ENCODE measurements around the gene DUT. TPM values are rescaled to one million over a fixed set of nuclear protein-coding genes. Genes with fewer than 3 reads are reported as not detected.

DUT gene
- total and polyA plus RNA-seq, 8 donors: 23.9 to 78.8 (median 31.6) TPM

DNA sequence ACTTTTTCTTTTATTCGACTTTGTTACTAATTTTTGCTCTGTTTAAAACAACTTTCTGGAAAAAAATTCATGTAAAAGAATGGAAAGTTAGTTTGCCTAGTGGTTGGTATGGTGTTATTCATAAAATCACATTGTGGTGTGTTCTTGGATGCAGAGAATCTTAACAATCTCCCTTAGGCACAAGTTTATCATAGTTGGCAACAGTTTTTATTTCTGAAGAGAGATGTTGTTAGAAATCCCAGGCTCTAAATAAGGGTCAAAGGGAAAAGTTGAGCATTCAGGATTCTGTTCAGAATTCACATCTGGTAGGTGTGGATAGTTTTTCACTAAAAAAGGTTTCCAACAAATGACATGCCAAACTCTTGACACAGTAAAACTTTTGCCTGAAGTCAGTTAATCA lies 6.4 kb downstream of the DUT start:
- peaks cover 0 to 14% (median 0%) of the 10 kb centered on the region in 3 donors for H3K36me3 ChIP-seq
- intact Hi-C loops (cut with DNase I): no loop called here
- DNase-seq (no peak), FAIRE-seq (no peak), ATAC-seq (no peak)
- H3K4me1 ChIP-seq: no peaks in the 10 kb centered on the region
- H3K27ac ChIP-seq: no peak overlapping the region
- no peak for TF ChIP-seq CTCF (IDR thresholded peaks at IDR 0.05)
- 67 to 82% methylated on average over 1 of the region's 1 CpG for WGBS, 2 donors
- no peaks in the 10 kb centered on the region for H3K9me3 ChIP-seq
- no peak overlapping the region for H3K4me3 ChIP-seq
- H3K27me3 ChIP-seq: no peaks in the 10 kb centered on the region

DNA sequence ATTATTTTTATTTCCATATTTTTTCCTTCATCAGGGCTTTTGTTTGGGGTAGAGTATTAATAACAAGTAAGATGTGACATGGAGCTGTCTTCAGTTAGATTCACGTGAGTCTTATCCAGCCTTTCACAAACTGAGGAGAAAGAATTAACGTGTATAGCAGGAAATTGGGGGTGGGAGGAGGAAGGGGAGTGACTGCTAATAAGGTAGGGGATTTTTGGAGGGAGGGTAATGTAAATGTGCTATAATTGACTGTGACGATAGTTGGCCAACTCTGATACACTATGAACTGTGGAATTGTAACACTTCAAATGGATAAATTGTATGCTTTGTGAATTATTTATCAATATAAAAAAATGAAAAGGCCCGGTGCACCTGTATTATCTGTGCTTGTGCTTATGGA lies 8.9 kb downstream of the DUT start:
- Histone ChIP-seq H3K4me3 (no peak overlapping the region), H3K27ac (no peak overlapping the region), H3K27me3 (no peaks in the 10 kb centered on the region), H3K9me3 (no peaks in the 10 kb centered on the region), H3K36me3 (peaks cover 0 to 6% (median 0%) of the 10 kb centered on the region in 3 donors), H3K4me1 (no peaks in the 10 kb centered on the region)
- FAIRE-seq (no peak), DNase-seq (no peak), ATAC-seq (no peak)
- no peak for TF ChIP-seq CTCF (IDR thresholded peaks at IDR 0.05)
- WGBS, 2 donors: 86% methylated on average over 4 of the region's 4 CpGs
- intact Hi-C loops (cut with DNase I): no loop called here

- no peak for DNase-seq
- 89 to 94% methylated on average over 6 of the region's 6 CpGs for WGBS, 2 donors
- Histone ChIP-seq H3K27ac (no peak overlapping the region), H3K9me3 (no peaks in the 10 kb centered on the region), H3K36me3 (peaks cover 0 to 4% (median 0%) of the 10 kb centered on the region in 3 donors), H3K4me1 (no peaks in the 10 kb centered on the region), H3K4me3 (no peak overlapping the region), H3K27me3 (no peaks in the 10 kb centered on the region)
- no peak for FAIRE-seq
- intact Hi-C loops (cut with DNase I): no loop called here
- TF ChIP-seq CTCF (IDR thresholded peaks at IDR 0.05): no peak
- ATAC-seq: no peak
Observed at GRCh38 chr15:48343865-48344264, 12.6 kb downstream of the DUT start.

DNA sequence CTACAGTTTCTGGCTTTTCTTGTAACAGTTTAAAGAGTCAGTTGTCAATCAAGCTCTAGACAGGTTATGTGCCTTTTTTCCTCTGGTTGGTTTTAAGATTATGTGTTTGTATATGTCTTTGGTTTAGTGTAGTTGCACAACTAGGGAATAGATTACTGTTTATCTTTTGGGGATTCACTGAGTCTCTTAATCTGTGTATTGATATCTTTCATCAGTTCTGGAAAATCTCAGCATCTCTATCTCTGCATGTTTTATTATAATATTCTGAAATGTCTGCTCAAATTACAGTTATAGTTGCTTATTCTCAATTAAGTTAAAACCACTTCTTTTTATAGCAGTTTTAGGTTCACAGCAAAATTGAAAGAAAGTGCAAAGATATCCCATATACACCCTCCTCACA lies 14.3 kb downstream of the DUT start:
- H3K27me3 ChIP-seq: no peaks in the 10 kb centered on the region
- H3K4me3 ChIP-seq: no peak overlapping the region
- ATAC-seq (no peak), DNase-seq (no peak), FAIRE-seq (no peak)
- no peaks in the 10 kb centered on the region for H3K9me3 ChIP-seq
- peaks cover 0 to 4% (median 0%) of the 10 kb centered on the region in 3 donors for H3K36me3 ChIP-seq
- TF ChIP-seq CTCF (IDR thresholded peaks at IDR 0.05): no peak
- H3K27ac ChIP-seq: no peak overlapping the region
- intact Hi-C loops (cut with DNase I): no loop called here
- no peaks in the 10 kb centered on the region for H3K4me1 ChIP-seq

DNA sequence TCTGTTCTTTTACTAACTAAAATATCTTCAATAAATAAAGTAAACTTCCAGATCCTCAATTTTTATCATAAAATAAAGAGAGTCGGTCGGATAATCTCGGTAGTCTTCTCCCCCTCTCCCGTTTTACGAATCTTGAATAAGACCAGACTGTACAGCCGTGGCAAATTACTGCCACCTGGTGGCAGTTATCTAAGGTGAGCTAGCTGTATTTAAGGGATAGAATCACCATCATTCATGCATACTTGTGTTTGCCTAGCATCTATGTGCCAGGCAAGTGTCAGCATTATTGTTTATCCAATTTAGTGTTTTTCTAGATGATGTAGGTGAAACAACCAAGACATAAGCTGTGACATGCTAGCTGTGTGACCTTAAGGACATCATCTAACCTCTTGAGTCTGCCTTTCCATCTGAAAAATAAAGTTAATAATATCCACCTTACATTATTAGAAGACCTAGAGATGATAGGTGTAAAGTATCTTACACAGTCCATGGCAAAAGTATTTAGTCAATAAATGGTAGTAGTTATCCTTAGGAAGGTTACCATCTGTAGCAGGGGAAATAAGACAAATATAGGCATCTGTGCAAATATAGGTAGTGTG lies 21.3 kb downstream of the DUT start:
- Histone ChIP-seq H3K27me3 (no peaks in the 10 kb centered on the region), H3K9me3 (no peaks in the 10 kb centered on the region), H3K4me3 (no peak overlapping the region), H3K36me3 (no peaks in the 10 kb centered on the region), H3K4me1 (no peaks in the 10 kb centered on the region), H3K27ac (no peak overlapping the region)
- FAIRE-seq: peak; percentile 26
- WGBS, 2 donors: 3 to 5% methylated on average over 6 of the region's 6 CpGs
- intact Hi-C loops (cut with DNase I): no loop called here
- peak; percentile 27 to 75 (median 72) for TF ChIP-seq CTCF (IDR thresholded peaks at IDR 0.05)
- ATAC-seq: peak; percentile 56 to 91 (median 86)
- peak in 4 of 6 donors; percentile 25 to 57 (median 32) for DNase-seq

All from pancreas (tissue), 10 donors.